ENCODE measurements around the gene PPP3R2. TPM values are rescaled to one million over a fixed set of nuclear protein-coding genes. Genes with fewer than 3 reads are reported as not detected.

The PPP3R2 gene
- total and polyA plus RNA-seq, 2 donors (not counting 3 experiments of a cell fraction or from before 2014, with no cell fraction given) = not detected

DNA sequence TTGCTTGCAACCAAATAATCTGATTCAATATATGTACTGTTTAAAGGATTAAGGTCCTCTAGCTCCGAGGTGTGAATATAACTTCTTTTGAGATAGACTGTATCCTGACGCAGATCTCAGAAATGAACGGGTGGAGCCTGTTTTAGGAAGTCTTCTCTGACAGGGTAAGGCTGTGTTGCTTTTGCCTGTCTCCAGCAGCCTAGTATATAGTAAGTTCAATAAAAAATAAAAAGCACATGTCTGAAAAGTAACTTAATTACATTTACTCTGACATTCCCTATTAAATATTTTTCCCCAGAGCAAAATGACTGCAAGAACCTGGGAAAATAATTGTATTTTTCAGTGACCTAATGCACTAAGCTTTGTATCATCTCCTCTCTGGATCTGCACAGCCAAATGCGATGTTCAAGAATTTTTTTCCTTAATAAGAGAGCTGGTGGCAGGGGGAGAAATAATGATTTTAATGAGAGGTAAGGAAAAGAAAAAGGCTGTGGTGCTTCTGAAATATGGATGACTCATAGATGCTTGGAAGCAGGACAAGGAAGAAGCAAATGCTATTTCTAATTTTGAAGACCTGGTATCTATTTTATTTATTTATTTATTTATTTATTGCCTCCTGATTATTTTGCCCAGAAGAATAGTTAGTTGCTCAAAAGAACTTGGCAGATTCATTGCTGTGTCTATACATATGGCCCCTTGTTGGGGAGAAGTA, 7.3 kb downstream of the PPP3R2 start:
- intact Hi-C loops (cut with micrococcal nuclease) (no loop called here), dilution Hi-C loops (cut with MboI; ENCODE audit: extremely low pct_ligation_motif_present, low sequenced_read_pairs) (no loop called here)
- Histone ChIP-seq H3K9me3 (replicated peaks; ENCODE audit: control insufficient read depth, insufficient read depth, low read length) (no peaks in the 10 kb centered on the region), H3K79me2 (ENCODE audit: control insufficient read depth, insufficient read depth, low read length) (no peaks in the 10 kb centered on the region), H3K9me1 (replicated peaks; ENCODE audit: control insufficient read depth, extremely low read depth, insufficient read depth, low read length) (no peaks in the 10 kb centered on the region), H3K27ac (ENCODE audit: insufficient read depth, low read depth, low read length) (no peak overlapping the region), H3K36me3 (ENCODE audit: control insufficient read depth in 2 of 2, extremely low read depth in 1 of 2, insufficient read depth in 2 of 2, low read length in 2 of 2) (no peaks in the 10 kb centered on the region), H3K4me3 (replicated peaks in 1 of 3; ENCODE audit: insufficient read depth in 1 of 3, low read depth in 1 of 3, low read length in 3 of 3) (no peak overlapping the region), H3K4me2 (ENCODE audit: insufficient read depth, low read length) (no peak overlapping the region), H3K4me1 (ENCODE audit: control insufficient read depth, extremely low read depth, insufficient read depth, low read length) (no peaks in the 10 kb centered on the region), H3K27me3 (ENCODE audit: control insufficient read depth in 2 of 2, insufficient read depth in 2 of 2, low read length in 2 of 2) (no peaks in the 10 kb centered on the region), H3K9ac (replicated peaks; ENCODE audit: extremely low read depth, insufficient read depth, low read length) (no peak overlapping the region), H2AFZ (ENCODE audit: low read depth, low read length) (no peak overlapping the region), H4K20me1 (replicated peaks; ENCODE audit: control insufficient read depth, extremely low read depth, insufficient read depth, low read length) (no peaks in the 10 kb centered on the region)
- DNase-seq (ENCODE audit: low read depth, low spot score) = no peak
- ChIA-PET POLR2A (no interaction called here), CTCF (interaction anchor here (0.8 kb wide), 1 partner anchor 20 kb away, joined by 3 read pairs; no protein-coding TSS in a partner anchor)
- no peak for FAIRE-seq
- TF ChIP-seq JUN (IDR thresholded peaks at IDR 0.05; ENCODE audit: borderline replicate concordance, insufficient read depth, insufficient read length, low read depth) = no peak
- BruUV-seq (replicated peaks) = no TSS peak

DNA sequence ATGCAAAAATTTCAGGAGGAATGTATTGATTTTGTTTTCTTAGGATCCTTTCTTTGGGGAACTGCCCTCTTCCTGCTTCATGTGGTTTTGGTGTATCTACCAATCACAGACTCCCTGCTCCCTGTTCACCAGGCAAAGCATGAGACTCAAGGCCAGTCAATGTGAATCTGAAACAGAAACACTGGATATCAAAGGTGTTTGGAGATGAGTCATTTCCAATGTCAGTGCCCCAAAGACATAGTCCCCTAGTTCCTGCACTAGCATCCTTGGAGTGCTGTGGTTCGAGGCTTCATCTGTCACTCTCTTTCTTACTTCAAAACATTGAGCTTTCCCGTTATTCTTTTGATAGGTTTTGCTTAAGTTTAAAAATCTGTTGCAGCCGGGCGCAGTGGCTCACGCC, 8.1 kb downstream of the PPP3R2 start:
- intact Hi-C loops (cut with micrococcal nuclease) (no loop called here), dilution Hi-C loops (cut with MboI; ENCODE audit: extremely low pct_ligation_motif_present, low sequenced_read_pairs) (no loop called here)
- H3K36me3 ChIP-seq (ENCODE audit: control insufficient read depth in 2 of 2, extremely low read depth in 1 of 2, insufficient read depth in 2 of 2, low read length in 2 of 2) = no peaks in the 10 kb centered on the region
- TF ChIP-seq CTCF (IDR thresholded peaks at IDR 0.05; ENCODE audit: extremely low read depth in 1 of 2, insufficient read depth in 1 of 2, low read depth in 1 of 2, low read length in 2 of 2) (no peak), JUN (IDR thresholded peaks at IDR 0.05; ENCODE audit: borderline replicate concordance, insufficient read depth, insufficient read length, low read depth) (no peak), POLR2A (IDR thresholded peaks at IDR 0.05; ENCODE audit: low read depth, low read length) (no peak), GATA2 (IDR thresholded peaks at IDR 0.05; ENCODE audit: insufficient read depth, insufficient read length, low read depth, low read length) (no peak), MYC (IDR thresholded peaks at IDR 0.05; ENCODE audit: low read depth, low read length) (no peak), POLR2AphosphoS5 (IDR thresholded peaks at IDR 0.05; ENCODE audit: insufficient read depth, low read depth, low read length) (no peak)
- H3K4me3 ChIP-seq (replicated peaks in 1 of 3; ENCODE audit: insufficient read depth in 1 of 3, low read depth in 1 of 3, low read length in 3 of 3) = no peak overlapping the region
- no peak for FAIRE-seq
- no peaks in the 10 kb centered on the region for H3K4me1 ChIP-seq (ENCODE audit: control insufficient read depth, extremely low read depth, insufficient read depth, low read length)
- H3K27ac ChIP-seq (ENCODE audit: insufficient read depth, low read depth, low read length) = no peak overlapping the region
- CTCF ChIA-PET = interaction anchor here (0.8 kb wide), 1 partner anchor 19 kb away, joined by 3 read pairs; no protein-coding TSS in a partner anchor
- H3K9me1 ChIP-seq (replicated peaks; ENCODE audit: control insufficient read depth, extremely low read depth, insufficient read depth, low read length) = no peaks in the 10 kb centered on the region
- no peaks in the 10 kb centered on the region for H3K9me3 ChIP-seq (replicated peaks; ENCODE audit: control insufficient read depth, insufficient read depth, low read length)
- H3K9ac ChIP-seq (replicated peaks; ENCODE audit: extremely low read depth, insufficient read depth, low read length) = no peak overlapping the region
- H3K27me3 ChIP-seq (ENCODE audit: control insufficient read depth in 2 of 2, insufficient read depth in 2 of 2, low read length in 2 of 2) = no peaks in the 10 kb centered on the region
- no TSS peak for BruUV-seq (replicated peaks)
- H3K4me2 ChIP-seq (ENCODE audit: insufficient read depth, low read length) = no peak overlapping the region
- POLR2A ChIA-PET = no interaction called here
- no peaks in the 10 kb centered on the region for H3K79me2 ChIP-seq (ENCODE audit: control insufficient read depth, insufficient read depth, low read length)
- no peaks in the 10 kb centered on the region for H4K20me1 ChIP-seq (replicated peaks; ENCODE audit: control insufficient read depth, extremely low read depth, insufficient read depth, low read length)
- no peak for DNase-seq (ENCODE audit: low read depth, low spot score)
- no peak overlapping the region for H2AFZ ChIP-seq (ENCODE audit: low read depth, low read length)
